DOHH2 (cell line): ENCODE measurements around the gene VPS33B.

Source experiments
- EZH2phosphoT487 ChIP-seq: fragments of 200-600 bp; sonication (generic); IDR thresholded peaks from 2 replicates; pipeline ENCODE4 v1.6.1; 2017; ENCODE audit warnings: borderline replicate concordance, mild to moderate bottlenecking, antibody characterized with exemption, low read length, moderate library complexity, mixed read lengths
- TF ChIP-seq, protein P1 (sequence below): fragments of 200-600 bp; sonication (generic); IDR thresholded peaks from one replicate; pipeline ENCODE4 v1.5.1; 2014; ENCODE audit warnings: antibody characterized with exemption, mild to moderate bottlenecking, low read depth, low read length; ENCODE audit not compliant: poor library complexity, severe bottlenecking

DNA sequence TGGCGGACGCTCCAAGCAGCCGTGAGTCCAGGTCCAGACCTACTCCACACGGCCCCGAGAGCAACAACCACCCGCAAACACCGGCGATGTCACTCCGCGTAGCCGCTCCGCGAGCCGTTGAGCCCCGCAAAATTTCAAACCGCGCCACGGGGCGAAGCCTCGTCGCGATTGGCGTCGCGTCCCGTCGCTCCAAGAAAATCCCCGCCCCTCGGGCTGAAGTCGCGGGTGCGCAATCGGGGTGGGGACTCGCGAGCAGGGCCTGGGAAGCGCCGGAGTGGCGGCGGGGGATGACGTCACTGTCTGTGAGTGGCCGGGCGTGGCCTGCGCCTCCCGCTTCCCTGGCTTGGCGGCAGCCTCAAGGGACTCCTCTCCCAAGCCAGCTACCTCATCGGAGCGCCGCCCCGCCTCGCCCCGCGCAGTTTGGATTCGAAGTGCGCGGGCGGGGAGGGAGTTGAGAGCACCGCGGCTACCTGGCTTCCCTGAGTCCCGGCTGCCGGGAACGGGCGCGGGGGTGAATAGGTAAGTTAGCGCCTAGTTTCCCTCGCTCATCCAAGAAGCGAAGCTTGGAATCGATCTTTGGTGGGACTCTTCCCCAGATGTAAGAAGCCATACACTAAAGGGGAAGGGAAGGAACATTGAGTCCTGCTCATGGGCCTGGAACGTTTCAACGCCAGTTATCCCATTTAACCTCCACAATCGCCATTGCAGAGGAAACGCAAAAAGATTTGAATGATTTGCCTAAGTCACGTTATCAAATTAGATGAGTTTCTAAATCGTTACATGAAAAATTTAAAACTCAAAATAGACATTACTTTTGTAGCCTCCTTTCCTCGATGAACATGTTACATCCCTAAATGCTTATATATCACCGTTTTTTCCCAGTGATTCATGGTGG is 27.7 kb downstream of the VPS33B start, which contains the start of gene PRC1:
- TF ChIP-seq, protein P1, sequence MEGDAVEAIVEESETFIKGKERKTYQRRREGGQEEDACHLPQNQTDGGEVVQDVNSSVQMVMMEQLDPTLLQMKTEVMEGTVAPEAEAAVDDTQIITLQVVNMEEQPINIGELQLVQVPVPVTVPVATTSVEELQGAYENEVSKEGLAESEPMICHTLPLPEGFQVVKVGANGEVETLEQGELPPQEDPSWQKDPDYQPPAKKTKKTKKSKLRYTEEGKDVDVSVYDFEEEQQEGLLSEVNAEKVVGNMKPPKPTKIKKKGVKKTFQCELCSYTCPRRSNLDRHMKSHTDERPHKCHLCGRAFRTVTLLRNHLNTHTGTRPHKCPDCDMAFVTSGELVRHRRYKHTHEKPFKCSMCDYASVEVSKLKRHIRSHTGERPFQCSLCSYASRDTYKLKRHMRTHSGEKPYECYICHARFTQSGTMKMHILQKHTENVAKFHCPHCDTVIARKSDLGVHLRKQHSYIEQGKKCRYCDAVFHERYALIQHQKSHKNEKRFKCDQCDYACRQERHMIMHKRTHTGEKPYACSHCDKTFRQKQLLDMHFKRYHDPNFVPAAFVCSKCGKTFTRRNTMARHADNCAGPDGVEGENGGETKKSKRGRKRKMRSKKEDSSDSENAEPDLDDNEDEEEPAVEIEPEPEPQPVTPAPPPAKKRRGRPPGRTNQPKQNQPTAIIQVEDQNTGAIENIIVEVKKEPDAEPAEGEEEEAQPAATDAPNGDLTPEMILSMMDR: no peak
- no peak for TF ChIP-seq EZH2phosphoT487
